ENCODE data around the gene MRPL41. TPM values are rescaled to one million over a fixed set of nuclear protein-coding genes. Genes with fewer than 3 reads are reported as not detected.
"Not testable (repeated sequence)": the region's sequence is repeated elsewhere in the genome, so short reads cannot be mapped to it uniquely, and the experiment has no call there.

Gene MRPL41
- polyA plus RNA-seq (2013, experiment 1 of 2): 35.6 TPM
- 28.7 TPM for polyA plus RNA-seq (2013, experiment 2 of 2)

- 0% methylated on average over 54 to 72 of the region's 106 CpGs for WGBS, 2 experiments (ENCODE audit: insufficient coverage in 2 of 2)
- H3K27ac ChIP-seq (ENCODE audit: low read depth, low read length, severe bottlenecking): peak within 1 kb of the TSS; percentile 59
- H3K36me3 ChIP-seq (ENCODE audit: control insufficient read depth, insufficient read depth, low read length): peaks cover 34% of the 10 kb centered on the region
These were observed at the start of gene MRPL41 for GRCh38 chr9:137551264-137552021. TSS of gene MRPL41 (plus strand) at chr9:137551879. CDS start at chr9:137552082, 203 bp downstream.

DNA sequence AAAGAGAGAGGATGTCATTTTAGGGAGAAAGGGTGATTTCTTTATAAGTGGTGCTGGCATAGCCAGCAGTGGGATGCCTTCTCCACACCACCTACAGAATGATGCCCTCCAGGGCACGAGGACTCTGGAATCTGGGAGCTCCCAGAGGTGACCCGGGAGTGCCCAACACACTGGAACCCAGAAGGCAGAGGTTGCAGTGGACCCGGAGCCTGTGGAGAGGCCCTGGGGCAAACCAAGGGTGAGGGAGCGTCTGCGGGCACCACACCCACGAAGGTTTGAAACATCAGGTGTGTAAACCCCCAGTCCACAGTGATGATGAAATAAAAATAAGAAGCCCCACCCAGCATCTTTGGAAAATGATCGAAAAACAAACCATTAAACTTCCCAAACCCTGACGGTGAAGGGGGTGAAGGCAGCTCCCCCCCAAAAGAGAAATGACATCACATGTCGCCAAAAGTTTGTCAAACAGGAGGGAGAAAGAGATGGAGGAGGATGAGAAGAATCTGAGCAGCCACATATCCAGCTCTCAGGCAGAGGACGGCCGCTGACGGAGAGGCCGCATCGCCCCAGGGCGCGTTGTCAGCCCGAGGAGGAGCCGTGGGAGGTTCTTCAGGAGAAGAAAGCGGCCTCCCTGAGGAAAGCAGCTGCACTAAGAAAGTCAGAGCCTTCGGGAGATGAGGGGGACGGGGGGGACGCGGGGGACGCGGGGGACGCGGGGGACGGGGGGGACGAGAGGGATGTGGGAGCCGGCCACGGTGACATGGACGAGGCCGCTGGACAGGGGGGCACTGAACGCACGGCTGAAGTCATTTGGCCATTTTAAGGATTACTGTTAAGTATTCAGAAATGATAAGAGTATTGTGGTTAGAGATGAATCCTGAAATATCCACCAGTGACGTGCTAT, 49.4 kb upstream of the MRPL41 start:
- 69 to 70% methylated on average over 14 to 18 of the region's 36 CpGs for WGBS, 2 experiments (ENCODE audit: insufficient coverage in 2 of 2)
- Histone ChIP-seq H3K27ac (ENCODE audit: low read depth, low read length, severe bottlenecking) (no peak overlapping the region), H3K9me3 (ENCODE audit: control insufficient read depth, low read length) (no peaks in the 10 kb centered on the region), H3K4me1 (ENCODE audit: control insufficient read depth, insufficient read depth, low read length, poor library complexity, severe bottlenecking) (no peaks in the 10 kb centered on the region), H3K4me3 (ENCODE audit: extremely low read depth, insufficient read depth, low read length, poor library complexity, severe bottlenecking) (no peak overlapping the region), H3K36me3 (ENCODE audit: control insufficient read depth, insufficient read depth, low read length) (no peaks in the 10 kb centered on the region)

More at GRCh38 chr9:137551264-137552021, at the start of gene MRPL41:
- no peaks in the 10 kb centered on the region for H3K9me3 ChIP-seq (ENCODE audit: control insufficient read depth, low read length)
- H3K4me3 ChIP-seq (ENCODE audit: extremely low read depth, insufficient read depth, low read length, poor library complexity, severe bottlenecking): peak within 1 kb of the TSS; percentile 68
- peaks cover 4% of the 10 kb centered on the region for H3K4me1 ChIP-seq (ENCODE audit: control insufficient read depth, insufficient read depth, low read length, poor library complexity, severe bottlenecking)

DNA sequence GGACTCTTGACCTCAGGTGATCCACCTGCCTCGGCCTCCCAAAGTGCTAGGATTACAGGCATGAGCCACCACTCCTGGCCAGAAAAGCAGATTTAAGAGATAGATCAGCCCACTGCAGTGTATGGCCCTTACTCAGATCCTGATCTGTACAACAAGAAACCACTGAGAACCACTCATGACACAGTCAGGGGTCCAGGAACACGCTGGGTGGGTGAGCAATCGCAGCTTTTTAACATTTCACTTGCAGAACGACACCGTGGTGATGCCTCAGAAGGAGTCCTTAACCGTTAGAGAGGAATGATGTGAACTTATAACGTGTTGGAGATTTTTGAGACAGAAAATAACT, 47.3 kb upstream of the MRPL41 start:
- H3K36me3 ChIP-seq (ENCODE audit: control insufficient read depth, insufficient read depth, low read length): no peaks in the 10 kb centered on the region
- 87 to 91% methylated on average over 7 of the region's 7 CpGs for WGBS, 2 experiments (ENCODE audit: insufficient coverage in 2 of 2)
- H3K9me3 ChIP-seq (ENCODE audit: control insufficient read depth, low read length): no peaks in the 10 kb centered on the region
- H3K27ac ChIP-seq (ENCODE audit: low read depth, low read length, severe bottlenecking): no peak overlapping the region
- no peak overlapping the region for H3K4me3 ChIP-seq (ENCODE audit: extremely low read depth, insufficient read depth, low read length, poor library complexity, severe bottlenecking)
- H3K4me1 ChIP-seq (ENCODE audit: control insufficient read depth, insufficient read depth, low read length, poor library complexity, severe bottlenecking): no peaks in the 10 kb centered on the region

GRCh38 chr9:137505421-137506140, 46.1 kb upstream of the MRPL41 start:
- WGBS, 2 experiments (ENCODE audit: insufficient coverage in 2 of 2): 93 to 94% methylated on average over 26 to 27 of the region's 28 CpGs

GRCh38 chr9:137506274-137506673, 45.4 kb upstream of the MRPL41 start:
- Histone ChIP-seq H3K27ac (ENCODE audit: low read depth, low read length, severe bottlenecking) (no peak overlapping the region), H3K36me3 (ENCODE audit: control insufficient read depth, insufficient read depth, low read length) (no peaks in the 10 kb centered on the region), H3K4me1 (ENCODE audit: control insufficient read depth, insufficient read depth, low read length, poor library complexity, severe bottlenecking) (no peaks in the 10 kb centered on the region), H3K4me3 (ENCODE audit: extremely low read depth, insufficient read depth, low read length, poor library complexity, severe bottlenecking) (no peak overlapping the region), H3K9me3 (ENCODE audit: control insufficient read depth, low read length) (no peaks in the 10 kb centered on the region)
- 91 to 92% methylated on average over 13 to 14 of the region's 15 CpGs for WGBS, 2 experiments (ENCODE audit: insufficient coverage in 2 of 2)

More at GRCh38 chr9:137505421-137506140, 46.1 kb upstream of the MRPL41 start:
- no peaks in the 10 kb centered on the region for H3K36me3 ChIP-seq (ENCODE audit: control insufficient read depth, insufficient read depth, low read length)
- H3K4me1 ChIP-seq (ENCODE audit: control insufficient read depth, insufficient read depth, low read length, poor library complexity, severe bottlenecking): no peaks in the 10 kb centered on the region
- H3K4me3 ChIP-seq (ENCODE audit: extremely low read depth, insufficient read depth, low read length, poor library complexity, severe bottlenecking): no peak overlapping the region
- no peaks in the 10 kb centered on the region for H3K9me3 ChIP-seq (ENCODE audit: control insufficient read depth, low read length)
- H3K27ac ChIP-seq (ENCODE audit: low read depth, low read length, severe bottlenecking): no peak overlapping the region

- Histone ChIP-seq H3K9me3 (ENCODE audit: control insufficient read depth, low read length) (no peaks in the 10 kb centered on the region), H3K36me3 (ENCODE audit: control insufficient read depth, insufficient read depth, low read length) (no peaks in the 10 kb centered on the region), H3K4me1 (ENCODE audit: control insufficient read depth, insufficient read depth, low read length, poor library complexity, severe bottlenecking) (no peaks in the 10 kb centered on the region), H3K27ac (ENCODE audit: low read depth, low read length, severe bottlenecking) (no peak overlapping the region), H3K4me3 (ENCODE audit: extremely low read depth, insufficient read depth, low read length, poor library complexity, severe bottlenecking) (no peak overlapping the region)
- WGBS, 2 experiments (ENCODE audit: insufficient coverage in 2 of 2): 93 to 95% methylated on average over 23 to 26 of the region's 26 CpGs
These were observed 44.9 kb upstream of the MRPL41 start for GRCh38 chr9:137506702-137507171.

- Histone ChIP-seq H3K4me1 (ENCODE audit: control insufficient read depth, insufficient read depth, low read length, poor library complexity, severe bottlenecking) (no peaks in the 10 kb centered on the region), H3K9me3 (ENCODE audit: control insufficient read depth, low read length) (no peaks in the 10 kb centered on the region), H3K27ac (ENCODE audit: low read depth, low read length, severe bottlenecking) (no peak overlapping the region), H3K4me3 (ENCODE audit: extremely low read depth, insufficient read depth, low read length, poor library complexity, severe bottlenecking) (no peak overlapping the region), H3K36me3 (ENCODE audit: control insufficient read depth, insufficient read depth, low read length) (no peaks in the 10 kb centered on the region)
- 85 to 89% methylated on average over 14 of the region's 14 CpGs for WGBS, 2 experiments (ENCODE audit: insufficient coverage in 2 of 2)
These were observed 42.5 kb upstream of the MRPL41 start for GRCh38 chr9:137509198-137509597.

- H3K27ac ChIP-seq (ENCODE audit: low read depth, low read length, severe bottlenecking); H3K4me1 ChIP-seq (ENCODE audit: control insufficient read depth, insufficient read depth, low read length, poor library complexity, severe bottlenecking); H3K4me3 ChIP-seq (ENCODE audit: extremely low read depth, insufficient read depth, low read length, poor library complexity, severe bottlenecking); H3K9me3 ChIP-seq (ENCODE audit: control insufficient read depth, low read length); H3K36me3 ChIP-seq (ENCODE audit: control insufficient read depth, insufficient read depth, low read length): not testable (repeated sequence)
- WGBS, 2 experiments (ENCODE audit: insufficient coverage in 2 of 2): 96 to 98% methylated on average over 20 to 22 of the region's 22 CpGs
These were observed 40.6 kb upstream of the MRPL41 start for GRCh38 chr9:137511126-137511525.

DNA sequence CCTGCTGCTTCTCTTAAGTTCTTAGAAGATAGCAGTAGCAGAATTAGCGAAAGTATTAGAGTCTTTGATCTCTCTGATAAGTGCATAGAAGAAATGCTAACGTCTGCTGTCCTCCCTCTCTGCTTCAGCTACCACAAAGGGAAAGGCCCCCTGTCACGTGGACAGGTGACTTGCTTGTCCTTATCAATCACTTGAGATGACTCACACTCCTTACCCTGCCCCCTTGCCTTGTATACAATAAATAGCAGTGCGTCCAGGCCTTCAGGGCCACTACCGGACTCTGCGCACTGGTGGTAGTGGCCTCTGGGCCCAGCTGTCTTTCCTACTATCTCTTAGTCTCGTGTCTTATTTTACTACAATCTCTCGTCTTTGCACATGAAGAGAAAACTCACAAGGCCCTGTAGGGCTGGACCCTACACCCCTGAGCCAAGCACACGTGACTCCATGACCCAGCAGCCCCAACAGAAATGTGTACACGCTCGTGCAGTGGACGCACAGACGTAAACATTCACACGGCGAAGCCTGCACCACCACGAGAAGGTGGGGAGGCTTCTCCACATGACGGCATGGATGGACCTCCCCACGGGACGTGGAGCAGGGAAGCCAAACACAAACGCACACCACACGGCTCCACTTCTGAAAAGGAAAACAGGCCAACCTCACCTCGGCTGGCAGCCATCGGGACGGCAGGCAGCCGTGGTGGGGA, 39.8 kb upstream of the MRPL41 start:
- no peaks in the 10 kb centered on the region for H3K36me3 ChIP-seq (ENCODE audit: control insufficient read depth, insufficient read depth, low read length)
- WGBS, 2 experiments (ENCODE audit: insufficient coverage in 2 of 2): 94 to 96% methylated on average over 24 of the region's 25 CpGs
- no peak overlapping the region for H3K4me3 ChIP-seq (ENCODE audit: extremely low read depth, insufficient read depth, low read length, poor library complexity, severe bottlenecking)
- H3K27ac ChIP-seq (ENCODE audit: low read depth, low read length, severe bottlenecking): no peak overlapping the region
- no peaks in the 10 kb centered on the region for H3K4me1 ChIP-seq (ENCODE audit: control insufficient read depth, insufficient read depth, low read length, poor library complexity, severe bottlenecking)
- H3K9me3 ChIP-seq (ENCODE audit: control insufficient read depth, low read length): no peaks in the 10 kb centered on the region

- H3K4me1 ChIP-seq (ENCODE audit: control insufficient read depth, insufficient read depth, low read length, poor library complexity, severe bottlenecking); H3K36me3 ChIP-seq (ENCODE audit: control insufficient read depth, insufficient read depth, low read length); H3K9me3 ChIP-seq (ENCODE audit: control insufficient read depth, low read length); H3K4me3 ChIP-seq (ENCODE audit: extremely low read depth, insufficient read depth, low read length, poor library complexity, severe bottlenecking); H3K27ac ChIP-seq (ENCODE audit: low read depth, low read length, severe bottlenecking): not testable (repeated sequence)
- 87% methylated on average over 4 of the region's 5 CpGs; no CpG with 5 or more reads in 1 of the 2 experiments for WGBS, 2 experiments (ENCODE audit: insufficient coverage in 2 of 2)
These were observed 38.5 kb upstream of the MRPL41 start for GRCh38 chr9:137513136-137513535.

Data from mesodermal cell (in vitro differentiated cells).